PC-9 (cell line): ENCODE data around the gene CXorf58.

Experiments
- EZH2 ChIP-seq: fragments of 200-600 bp; sonication (generic); IDR thresholded peaks from 2 replicates; pipeline ENCODE4 v1.8.0; 2017; ENCODE audit warnings: antibody characterized with exemption, low read depth
- TF ChIP-seq, protein P1 (sequence below): fragments of 200-600 bp; sonication (generic); conservative IDR thresholded peaks from 2 replicates; pipeline ENCODE4 v1.6.1; 2017; ENCODE audit warnings: mixed run types, antibody characterized with exemption, mild to moderate bottlenecking, moderate library complexity

DNA sequence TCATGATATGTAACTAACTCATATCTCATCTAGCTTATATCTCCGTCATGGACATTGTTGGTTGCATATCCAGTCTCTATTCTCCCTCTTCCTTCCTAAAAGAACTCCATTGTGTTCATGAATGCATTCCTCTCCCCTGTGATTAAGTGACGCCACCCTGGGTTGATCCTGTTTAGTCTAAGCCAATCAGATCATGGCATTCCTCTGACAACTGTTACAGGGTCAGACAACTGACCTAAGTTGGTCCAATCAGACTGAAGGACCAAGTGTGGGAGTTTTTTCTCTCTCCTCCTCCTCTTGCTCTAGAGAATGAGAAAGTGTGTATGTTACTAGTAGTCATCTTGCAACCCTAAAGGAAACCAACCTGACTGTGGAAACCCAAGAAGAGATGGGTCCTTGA, 3.7 kb upstream of the CXorf58 start:
- TF ChIP-seq EZH2, result no peak
- TF ChIP-seq, protein P1, sequence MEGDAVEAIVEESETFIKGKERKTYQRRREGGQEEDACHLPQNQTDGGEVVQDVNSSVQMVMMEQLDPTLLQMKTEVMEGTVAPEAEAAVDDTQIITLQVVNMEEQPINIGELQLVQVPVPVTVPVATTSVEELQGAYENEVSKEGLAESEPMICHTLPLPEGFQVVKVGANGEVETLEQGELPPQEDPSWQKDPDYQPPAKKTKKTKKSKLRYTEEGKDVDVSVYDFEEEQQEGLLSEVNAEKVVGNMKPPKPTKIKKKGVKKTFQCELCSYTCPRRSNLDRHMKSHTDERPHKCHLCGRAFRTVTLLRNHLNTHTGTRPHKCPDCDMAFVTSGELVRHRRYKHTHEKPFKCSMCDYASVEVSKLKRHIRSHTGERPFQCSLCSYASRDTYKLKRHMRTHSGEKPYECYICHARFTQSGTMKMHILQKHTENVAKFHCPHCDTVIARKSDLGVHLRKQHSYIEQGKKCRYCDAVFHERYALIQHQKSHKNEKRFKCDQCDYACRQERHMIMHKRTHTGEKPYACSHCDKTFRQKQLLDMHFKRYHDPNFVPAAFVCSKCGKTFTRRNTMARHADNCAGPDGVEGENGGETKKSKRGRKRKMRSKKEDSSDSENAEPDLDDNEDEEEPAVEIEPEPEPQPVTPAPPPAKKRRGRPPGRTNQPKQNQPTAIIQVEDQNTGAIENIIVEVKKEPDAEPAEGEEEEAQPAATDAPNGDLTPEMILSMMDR, result no peak
